ENCODE results near the gene C5AR2.
"Not testable (repeated sequence)": the region's sequence is repeated elsewhere in the genome, so short reads cannot be mapped to it uniquely, and the experiment has no call there.

The C5AR2 gene

DNA sequence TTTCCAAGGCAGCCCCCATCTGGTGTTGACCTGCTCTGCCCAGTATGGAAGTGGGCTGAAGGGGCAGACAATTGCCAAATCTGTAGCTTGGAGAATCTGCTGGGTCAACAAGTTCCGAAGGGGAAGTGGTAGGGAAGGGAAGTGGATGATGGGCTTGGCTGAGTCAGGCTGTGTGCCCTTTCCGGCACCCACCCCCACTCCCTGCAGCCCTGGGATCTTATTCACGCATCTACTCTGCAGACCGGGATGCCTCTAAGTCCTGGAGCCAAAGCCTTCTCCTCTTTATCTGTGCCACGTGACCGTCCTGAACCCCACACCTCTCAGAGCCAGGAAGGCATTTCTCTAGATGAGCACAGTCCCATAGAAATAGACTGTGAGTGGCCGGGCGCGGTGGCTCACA, 7.5 kb upstream of the C5AR2 start:
- DNase-seq = no peak

DNA sequence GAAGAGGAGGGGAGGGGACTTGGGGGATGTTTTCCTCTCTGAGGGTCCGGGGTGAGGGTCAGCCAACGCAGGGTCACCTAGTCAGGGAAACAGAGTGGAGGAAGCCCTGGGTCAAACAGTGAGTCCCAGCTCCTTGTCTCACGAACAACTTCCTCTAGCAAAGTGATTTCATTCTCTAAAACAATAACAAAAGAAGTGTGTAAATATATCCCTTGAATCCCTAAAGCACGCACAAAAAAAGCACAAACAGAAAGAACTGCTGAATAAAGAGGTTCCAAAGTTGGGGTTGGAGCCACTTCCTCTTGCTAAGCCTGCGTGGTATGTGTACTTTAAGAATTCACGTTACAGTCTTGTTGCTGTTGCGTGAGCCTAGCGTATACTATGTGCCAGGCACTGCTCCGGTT, 1.5 kb upstream of the C5AR2 start:
- no peak for DNase-seq

GRCh38 chr19:47331490-47331889, 485 bp upstream of the C5AR2 start:
- DNase-seq = no peak

GRCh38 chr19:47336765-47337718, 5.1 kb downstream of the C5AR2 start:
- DNase-seq = not testable (repeated sequence)

DNA sequence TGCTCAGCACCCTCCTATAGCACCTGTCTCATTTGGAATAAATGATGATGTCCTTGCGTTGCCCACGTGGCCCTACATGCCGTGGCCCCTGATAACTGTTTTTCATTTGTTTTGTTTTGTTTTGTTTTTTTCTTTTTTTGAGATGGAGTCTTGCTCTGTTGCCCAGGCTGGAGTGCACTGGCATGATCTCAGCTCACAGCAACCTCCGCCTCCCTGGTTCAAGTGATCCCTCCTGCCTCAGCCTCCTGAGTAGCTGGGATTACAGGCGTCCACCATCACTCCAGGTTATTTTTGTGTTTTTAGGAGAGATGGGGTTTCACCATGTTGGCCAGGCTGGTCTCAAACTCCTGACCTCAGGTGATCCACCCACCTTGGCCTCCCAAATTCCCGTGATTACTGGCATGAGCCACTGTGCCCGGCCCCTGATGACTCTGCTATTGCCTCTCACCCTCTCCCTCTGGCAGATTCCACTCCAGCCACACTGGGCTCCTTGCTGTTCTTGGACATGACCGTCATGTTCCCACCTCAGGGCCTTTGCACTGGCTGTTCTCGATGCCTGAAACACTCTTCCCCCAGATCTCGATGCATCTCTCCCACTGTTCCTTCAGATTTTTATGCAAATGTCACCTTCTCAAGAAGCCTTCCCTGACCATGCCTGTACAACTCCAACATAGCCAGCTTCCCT, 7.4 kb downstream of the C5AR2 start:
- no peak for DNase-seq

GRCh38 chr19:47340477-47341208, 8.7 kb downstream of the C5AR2 start:
- no peak for DNase-seq

GRCh38 chr19:47341734-47342133, 9.8 kb downstream of the C5AR2 start:
- DNase-seq = no peak

GRCh38 chr19:47343194-47343802, 11.3 kb downstream of the C5AR2 start:
- DNase-seq = no peak

DNA sequence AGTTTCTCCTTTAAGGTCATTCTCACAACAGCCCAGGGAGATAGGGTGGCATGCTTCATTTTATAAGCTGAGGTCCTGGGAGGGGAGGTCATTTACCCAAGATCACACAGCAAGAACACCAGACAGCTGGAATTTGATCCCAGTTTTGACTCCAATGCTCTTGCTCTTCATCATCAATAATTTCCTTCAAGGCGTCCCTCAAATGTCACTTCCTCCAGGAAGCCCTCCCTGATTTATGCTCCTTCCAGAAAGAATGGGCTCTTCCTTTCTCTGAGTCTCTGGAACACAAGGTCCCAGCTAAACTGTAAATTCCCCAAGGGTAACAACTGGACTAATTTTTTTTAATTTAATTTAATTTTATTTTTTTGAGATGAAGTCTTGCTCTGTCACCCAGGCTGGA, 12.4 kb downstream of the C5AR2 start:
- no peak for DNase-seq

DNA sequence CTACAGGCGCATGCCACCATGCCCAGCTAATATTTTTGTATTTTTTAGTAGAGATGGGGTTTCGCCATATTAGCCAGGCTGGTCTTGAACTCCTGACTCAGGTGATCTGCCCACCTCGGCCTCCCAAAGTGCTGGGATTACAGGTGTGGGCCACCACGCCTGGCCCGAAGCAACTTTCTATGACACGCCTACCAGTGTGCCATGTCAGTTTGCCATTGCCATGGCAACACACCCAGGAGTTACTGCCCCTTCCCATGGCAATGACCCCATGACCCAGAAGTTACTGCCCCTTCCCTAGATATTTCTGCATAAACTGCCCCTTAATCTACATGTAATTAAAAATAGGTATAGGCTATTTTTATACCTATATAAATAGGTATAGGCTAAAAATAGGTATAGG, 14.0 kb downstream of the C5AR2 start:
- DNase-seq = not testable (repeated sequence)

GRCh38 chr19:47348819-47349795, 17.1 kb downstream of the C5AR2 start, which contains the start of gene DHX34:
Gene DHX34, plus strand, starts transcription at chr19:47349315. Its CDS starts 3,716 bp downstream, at chr19:47353031.
- peak; percentile 96 for DNase-seq

DNA sequence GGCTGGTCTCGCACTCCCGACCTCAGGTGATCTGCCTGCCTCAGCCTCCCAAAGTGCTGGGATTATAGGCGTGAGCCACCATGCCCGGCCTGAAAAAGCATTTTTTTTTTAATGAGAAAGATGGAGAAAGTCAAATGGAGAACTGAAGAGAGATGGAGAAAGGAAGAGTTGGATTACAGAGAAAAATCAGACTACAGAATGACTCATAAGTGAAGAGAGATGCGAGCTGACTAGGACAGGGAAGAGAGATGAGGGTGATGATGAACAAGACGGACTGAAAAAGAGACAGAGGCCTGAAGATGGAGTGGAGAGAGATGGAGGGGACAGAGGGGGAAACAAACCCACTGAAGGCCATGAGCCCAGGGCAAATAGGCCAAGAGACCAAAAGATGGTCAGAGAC, 18.7 kb downstream of the C5AR2 start:
- no peak for DNase-seq

DNA sequence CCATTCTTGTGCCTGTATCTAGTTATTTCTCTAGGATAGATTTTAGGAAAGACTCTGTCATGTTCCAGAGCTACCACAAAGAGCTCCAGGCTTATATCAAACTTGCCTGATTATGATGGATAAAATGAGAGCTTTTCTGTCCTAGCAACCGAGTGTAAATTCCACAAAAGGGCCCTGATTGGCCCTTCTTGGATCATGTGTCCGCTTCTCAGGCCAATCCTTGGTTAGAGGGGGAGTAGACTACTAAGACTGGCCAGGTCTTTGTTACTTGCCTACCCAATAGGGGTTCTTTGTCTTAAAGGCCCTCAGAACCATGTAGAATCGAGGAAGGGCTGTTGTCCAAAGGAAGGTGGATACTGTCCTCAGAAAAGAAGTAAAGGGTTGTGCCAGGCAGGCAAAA, 19.6 kb downstream of the C5AR2 start:
- DNase-seq = no peak

GRCh38 chr19:47352095-47352494, 20.1 kb downstream of the C5AR2 start:
- DNase-seq = no peak

DNA sequence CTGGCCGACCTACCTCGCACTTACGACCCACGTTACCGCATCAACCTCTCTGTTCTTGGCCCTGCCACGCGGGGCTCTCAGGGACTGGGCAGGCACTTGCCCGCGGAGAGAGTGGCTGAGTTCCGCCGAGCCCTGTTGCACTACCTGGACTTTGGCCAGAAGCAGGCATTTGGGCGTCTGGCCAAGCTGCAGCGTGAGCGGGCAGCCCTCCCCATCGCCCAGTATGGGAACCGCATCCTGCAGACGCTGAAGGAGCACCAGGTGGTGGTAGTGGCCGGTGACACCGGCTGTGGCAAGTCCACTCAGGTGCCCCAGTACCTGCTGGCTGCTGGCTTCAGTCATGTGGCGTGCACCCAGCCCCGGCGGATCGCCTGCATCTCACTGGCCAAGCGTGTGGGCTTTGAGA, 21.3 kb downstream of the C5AR2 start:
- no peak for DNase-seq

DNA sequence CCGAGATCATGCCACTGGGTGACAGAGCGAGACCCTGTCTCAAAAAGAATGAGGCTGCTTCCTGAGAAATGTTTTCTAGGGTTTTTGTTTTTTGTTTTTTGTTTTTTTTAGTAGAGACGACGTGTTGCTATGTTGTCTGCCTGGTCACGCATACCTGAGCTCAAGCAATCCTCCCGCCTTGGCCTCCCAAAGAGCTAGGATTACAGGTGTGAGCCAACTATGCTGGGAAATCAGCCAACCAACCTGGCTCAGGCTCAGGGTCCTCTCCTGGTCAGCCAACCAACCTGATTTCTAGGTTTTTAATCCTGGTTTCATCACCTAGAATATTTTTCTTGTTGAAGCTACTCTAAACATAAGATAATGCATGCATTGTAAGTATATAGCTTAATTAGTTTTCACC, 24.9 kb downstream of the C5AR2 start:
- DNase-seq = no peak

- DNase-seq = no peak
Observed at GRCh38 chr19:47357788-47358680, 26.1 kb downstream of the C5AR2 start.

GRCh38 chr19:47358936-47359335, 27.0 kb downstream of the C5AR2 start:
- no peak for DNase-seq

GRCh38 chr19:47362321-47362720, 30.3 kb downstream of the C5AR2 start:
- no peak for DNase-seq

- no peak for DNase-seq
Observed at GRCh38 chr19:47363758-47364531, 32.0 kb downstream of the C5AR2 start.
